Kidney capillary endothelial cell (primary cell): Measurements from ENCODE around the gene EXOC4.

Experiments used
- DNase-seq: peaks from one replicate; pipeline ENCODE4 v3.0.0-alpha.2; 2018; ENCODE audit warnings: low spot score

The EXOC4 gene

DNA sequence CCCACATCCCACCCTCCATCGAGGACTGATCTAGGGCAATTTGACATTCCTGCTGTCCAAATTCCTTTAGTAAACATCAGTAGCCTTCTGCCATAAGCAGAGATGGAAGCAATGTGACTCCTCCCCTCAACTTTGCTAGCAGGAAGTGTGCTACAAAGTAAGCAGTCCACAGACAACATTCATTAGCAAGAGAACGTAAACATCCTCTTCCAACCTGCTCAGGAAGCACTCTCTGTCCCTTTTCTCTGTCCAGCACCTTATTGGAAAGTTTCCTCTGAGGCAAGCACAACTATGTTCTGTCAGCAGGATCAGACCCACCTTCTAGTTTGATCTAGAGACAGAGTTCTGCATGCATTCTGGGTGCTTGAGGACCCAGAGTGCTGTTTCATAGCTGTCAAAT is 826.1 kb downstream of the EXOC4 start:
- DNase-seq = peak; percentile 12

DNA sequence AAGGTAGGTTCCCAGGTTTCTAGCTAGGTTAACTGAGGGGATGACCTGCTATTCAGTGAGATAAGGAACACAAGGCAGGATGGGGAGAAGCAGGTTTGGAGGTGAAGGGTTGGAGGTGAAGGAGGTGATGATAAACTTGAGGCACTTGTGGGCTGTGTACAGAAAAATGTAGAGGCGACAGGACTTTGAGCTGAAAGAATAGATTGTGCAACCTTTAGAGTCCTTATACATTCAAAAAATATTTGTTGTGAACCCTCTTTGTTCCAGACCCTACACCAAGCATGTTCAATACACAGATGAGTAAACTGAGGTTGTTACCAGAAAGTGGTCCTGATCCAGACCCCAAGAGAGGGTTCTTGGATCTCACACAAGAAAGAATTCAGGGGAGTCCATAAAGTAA is 828.8 kb downstream of the EXOC4 start:
- DNase-seq = no peak

DNA sequence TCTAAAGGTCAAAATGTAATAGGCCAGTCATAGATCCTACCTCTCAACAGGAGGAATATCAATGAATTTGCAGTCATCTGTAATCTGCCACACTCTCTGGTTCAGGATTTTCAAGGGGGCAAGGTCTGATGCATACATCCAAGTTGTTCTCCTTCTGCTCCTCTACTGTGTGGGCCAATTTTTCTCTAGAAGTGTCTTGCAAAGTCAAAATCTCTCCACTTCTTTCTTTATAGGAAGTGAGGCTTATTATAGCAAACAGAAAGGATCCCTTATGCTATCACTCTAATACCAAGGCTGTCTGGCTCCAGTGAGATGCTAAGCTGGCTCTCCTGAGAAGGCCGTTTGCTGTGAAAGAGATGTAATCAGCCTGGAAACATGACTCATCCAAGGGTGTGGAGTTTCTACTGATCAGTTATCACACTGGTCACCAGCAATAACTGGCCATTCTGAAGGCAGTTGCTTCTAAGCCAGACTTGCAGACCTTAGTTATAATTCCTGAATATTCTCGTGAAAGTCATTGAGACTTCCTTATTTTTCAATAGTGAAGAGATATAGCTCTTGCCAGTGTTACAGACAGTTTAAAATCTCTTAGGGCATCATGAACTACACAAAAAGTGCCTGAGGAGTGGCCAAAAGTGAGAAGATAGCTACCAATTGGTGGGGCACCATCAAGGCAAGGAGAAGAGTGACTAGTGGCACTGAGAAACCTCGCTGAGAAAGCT is 831.0 kb downstream of the EXOC4 start:
- no peak for DNase-seq

DNA sequence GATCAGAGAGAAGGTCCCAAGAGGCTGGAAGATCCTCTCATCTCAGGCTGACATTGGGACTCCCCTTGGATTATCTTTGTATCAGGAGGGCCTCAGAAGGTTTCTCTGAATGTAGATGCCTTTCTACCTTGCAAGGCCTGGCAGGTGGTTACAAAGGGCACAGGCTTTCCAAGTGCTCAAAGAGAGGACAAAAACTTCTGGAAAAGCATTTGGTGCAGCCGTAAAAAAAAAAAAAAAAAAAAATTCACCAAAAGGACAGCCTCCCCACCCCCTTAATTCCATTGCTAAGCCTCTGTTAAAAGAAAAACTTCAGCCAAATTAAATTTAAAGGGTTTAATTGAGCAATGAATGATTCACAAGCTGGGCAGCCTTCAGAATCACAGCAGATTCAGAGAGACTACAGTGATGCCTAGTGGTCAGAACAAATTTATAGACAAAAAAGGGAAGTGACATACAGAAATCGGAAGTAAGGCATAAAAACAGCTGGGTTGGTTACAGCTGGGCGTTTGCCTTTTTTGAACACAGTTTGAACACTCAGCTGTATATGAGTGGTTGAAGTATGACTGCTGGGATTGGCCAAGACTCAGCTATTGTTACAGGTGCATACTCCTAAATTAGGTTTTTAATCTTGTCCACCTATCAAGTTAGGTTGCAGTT is 831.7 kb downstream of the EXOC4 start:
- DNase-seq = no peak

DNA sequence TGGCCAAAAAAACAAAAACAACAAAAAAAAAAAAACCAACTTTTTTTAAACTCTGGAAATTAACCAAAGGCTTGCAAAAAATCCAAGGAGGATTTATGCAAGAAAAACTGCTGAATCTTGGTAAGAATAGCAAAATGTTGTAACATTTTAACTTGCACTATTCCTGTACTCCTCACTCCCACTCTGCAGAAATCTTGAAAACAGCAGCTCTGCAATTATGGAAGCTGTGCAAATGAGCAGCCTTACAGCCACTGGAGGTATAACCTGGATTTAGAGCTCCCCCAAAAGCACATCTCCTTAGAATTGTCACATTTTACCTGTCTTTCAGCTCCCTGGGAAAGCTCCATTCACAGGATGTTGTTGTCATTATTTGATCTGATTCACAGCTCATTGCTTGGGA is 832.4 kb downstream of the EXOC4 start:
- DNase-seq = no peak

DNA sequence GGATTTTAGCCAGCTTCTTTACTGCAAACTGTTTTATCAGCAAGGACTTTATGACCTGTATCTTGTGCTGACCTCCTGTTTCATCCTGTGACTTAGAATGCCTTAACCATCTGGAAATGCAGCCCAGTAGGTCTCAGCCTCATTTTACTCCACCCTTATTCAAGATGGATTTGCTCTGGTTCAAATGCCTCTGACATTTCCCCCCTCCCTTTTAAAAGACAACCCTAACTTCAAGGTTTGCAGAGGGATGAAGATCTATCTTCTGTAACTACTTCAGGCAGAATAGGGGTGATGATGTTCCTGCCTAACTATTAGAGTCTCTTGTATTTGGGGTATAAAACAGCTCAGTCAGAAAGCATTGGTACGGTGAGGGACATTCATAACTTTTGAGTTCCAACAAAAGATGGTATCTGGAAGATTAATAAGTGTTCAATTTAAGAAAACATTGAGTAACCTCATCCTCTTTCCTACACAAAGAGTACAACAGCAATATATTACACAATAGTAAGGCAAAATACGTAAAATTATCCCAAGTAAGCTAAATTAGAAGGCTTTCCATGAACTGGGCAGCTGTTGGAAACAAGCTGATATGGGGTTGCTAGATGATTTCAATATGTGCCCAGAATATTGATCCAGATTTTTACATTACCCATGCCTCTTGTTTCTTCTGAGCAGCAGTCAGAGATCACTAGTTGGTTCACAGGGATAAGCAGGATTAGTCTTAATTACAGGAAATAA is 834.3 kb downstream of the EXOC4 start:
- DNase-seq = no peak

DNA sequence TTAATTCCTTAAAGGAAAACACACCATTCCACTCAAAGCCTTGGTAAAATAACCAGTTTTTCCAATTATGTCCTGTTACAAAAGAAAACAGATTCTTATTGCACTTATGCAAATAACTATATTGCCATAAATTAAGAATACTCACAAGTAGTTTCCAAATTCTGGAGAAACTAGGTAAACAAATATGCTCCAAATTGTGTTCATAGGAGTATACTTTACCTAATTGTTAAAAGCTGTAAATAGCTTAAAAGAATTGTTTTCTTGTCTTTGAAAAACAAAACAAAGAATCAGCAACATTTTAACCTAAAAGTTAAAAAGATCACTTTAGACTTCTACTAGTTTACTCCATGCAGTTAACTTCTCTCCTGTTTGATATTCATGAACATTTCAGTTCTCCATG is 835.3 kb downstream of the EXOC4 start:
- DNase-seq = no peak

DNA sequence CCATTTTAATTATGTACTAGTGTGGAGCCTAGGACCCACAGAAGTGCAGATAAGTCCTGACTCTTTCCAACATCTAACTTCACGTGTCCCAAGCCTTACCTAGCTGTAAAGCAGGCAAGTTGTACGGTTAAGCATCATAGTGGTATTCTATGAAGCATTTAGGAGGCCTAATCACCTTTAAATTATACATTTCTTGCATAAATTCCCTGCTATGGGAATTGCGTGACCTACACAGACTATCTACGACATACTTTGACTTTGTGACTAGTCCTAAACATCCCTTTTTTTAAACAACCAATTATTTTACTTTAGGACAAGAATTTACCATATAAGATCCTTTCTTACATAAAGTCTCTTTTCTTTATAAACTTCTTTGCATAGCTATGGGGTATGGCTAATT is 836.6 kb downstream of the EXOC4 start:
- DNase-seq = no peak

DNA sequence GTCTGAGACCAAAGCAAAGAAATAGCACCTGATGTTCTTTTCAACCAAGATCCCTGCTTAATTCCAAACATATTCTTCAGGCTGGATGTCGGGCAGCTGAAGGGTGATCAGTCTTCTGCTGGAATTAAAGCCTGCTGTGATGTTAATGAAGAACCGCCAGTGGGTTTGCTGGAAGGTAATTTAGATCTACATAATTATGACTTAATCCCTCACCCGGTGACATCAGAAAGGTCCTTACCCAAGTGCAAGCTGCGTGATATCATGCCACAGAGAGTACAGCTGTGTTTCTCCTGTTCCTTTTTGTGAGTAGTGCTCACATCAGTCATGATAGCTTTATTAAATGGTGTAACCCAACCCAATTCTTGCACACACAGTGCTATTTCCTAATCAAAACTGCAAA is 845.2 kb downstream of the EXOC4 start:
- no peak for DNase-seq

DNA sequence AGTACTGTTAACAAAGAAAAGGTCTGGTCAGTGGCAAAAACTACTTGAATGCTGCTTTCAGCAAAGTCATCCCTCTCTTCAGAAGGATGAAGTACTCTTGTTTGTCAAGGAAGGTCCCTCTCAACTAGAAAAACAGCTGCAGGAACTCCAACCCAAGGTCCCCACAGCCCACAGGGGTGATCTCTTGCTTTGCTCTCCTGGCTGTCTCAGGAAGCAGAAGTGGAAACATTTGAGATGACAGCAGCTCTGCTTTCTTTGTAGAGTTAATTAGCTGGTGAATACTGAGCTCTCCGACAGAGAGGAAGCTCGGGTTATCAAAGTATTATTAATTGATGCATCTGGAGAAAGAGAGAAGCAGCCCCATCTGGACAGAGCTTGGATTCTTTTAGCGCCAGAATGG is 848.8 kb downstream of the EXOC4 start:
- DNase-seq = no peak

DNA sequence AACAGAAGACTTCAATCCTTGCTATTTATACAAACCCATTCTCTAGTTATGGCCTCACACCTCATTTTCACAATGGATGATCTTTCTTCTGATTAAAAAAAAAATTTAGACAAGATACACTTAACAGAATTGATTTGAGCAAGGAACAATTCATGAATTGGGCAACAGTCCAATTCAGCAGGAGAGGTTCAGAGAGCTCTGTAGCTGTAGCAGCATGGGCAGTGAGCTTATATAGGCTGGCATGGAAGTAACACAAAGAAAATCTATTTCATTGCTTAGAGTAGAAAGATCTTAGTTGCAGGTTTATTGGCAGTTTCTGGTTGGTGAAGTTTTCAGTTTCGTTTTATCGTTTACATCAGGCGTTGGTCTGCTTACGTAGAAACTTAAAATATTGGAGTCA is 851.3 kb downstream of the EXOC4 start:
- DNase-seq = no peak

DNA sequence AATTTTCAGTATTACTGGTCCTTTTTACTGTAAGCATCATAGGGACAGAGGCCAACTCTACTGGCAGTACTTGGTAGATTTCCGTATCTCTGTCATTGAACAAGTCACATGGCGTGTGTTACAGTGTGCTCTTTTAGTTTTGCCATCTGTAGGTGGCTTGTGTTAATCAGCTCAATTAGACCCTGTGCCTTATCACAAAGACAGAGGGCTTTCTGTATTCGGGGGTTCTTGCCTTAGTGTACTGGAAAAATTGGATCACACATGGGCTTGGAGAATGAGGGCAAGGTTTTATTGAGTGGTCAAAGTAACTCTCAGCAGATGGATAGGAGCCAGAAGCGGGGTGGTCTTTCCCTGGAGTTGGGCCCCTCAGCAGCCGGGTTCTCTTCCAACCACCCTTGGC is 853.0 kb downstream of the EXOC4 start:
- no peak for DNase-seq

DNA sequence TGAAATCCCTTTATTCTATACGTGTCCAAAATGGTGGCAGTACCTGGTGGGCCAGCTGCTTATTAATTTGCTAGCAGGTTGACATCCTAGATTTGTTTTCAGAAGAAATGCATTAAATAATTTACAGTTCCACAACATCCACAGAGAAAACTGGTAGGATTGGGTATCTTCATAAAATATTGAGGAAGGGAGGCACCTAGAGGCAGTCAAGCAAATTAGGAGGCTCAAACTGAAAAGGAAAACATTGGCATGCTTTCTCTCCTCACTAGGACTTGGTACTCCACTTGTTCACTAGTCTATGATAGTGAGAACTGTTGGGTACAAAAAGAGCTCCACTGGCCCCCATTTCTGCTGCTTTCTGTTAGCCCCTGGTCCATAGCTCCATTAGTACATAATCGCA is 855.9 kb downstream of the EXOC4 start:
- DNase-seq = no peak

DNA sequence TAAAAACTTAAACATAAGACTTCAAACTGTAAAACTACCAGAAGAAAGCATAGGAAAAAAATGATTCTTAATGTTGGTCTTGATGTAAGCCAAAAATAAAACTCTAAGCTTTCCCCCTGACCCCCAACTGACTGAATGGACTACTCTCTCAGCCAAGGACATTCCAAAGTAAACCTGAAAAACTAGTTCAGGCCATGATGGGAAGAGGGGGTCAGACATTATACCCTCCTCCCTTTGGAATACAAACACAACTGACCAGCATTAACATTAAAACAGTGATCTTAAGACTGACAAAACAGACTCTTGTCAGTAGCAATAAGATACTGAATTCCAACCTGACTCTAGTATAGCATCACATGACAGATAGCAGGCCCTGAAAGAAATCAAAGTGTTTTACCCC is 860.8 kb downstream of the EXOC4 start:
- no peak for DNase-seq

DNA sequence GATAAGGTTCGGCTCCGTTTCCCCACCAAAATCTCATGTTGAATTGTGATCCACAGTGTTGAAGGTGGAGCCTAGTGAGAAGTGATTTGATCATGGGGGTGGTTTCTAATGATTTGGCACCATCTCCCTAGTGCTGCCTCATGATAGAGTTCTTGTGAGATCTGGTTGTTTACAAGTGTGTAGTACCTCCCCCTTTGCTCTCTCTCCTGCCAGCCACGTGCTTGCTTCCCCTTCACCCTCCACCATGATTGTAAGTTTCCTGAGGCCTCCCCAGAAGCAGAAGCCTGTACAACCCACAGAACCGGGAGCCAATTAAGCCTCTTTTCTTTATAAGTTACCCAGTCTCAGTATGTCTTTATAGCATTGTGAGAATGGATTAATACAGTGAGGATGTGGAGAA is 862.1 kb downstream of the EXOC4 start:
- no peak for DNase-seq
